ENCODE results near the gene PRKCE.
A peak's percentile ranks its signal among the peaks of the same experiment; 100 is the strongest.

PRKCE gene

GRCh38 chr2:46062637-46063412 lies 411.4 kb downstream of the PRKCE start:
- H3K4me3 ChIP-seq, result no peak overlapping the region
- H3K27ac ChIP-seq, result peak overlapping the region in 5 of 21 experiments; percentile 11 to 46 (median 23)

GRCh38 chr2:46064396-46064795 lies 412.9 kb downstream of the PRKCE start:
- H3K4me3 ChIP-seq, result no peak overlapping the region
- no peak overlapping the region for H3K27ac ChIP-seq

- Histone ChIP-seq H3K27ac (no peak overlapping the region), H3K4me3 (no peak overlapping the region)
These were observed 413.7 kb downstream of the PRKCE start for GRCh38 chr2:46065152-46065551.

GRCh38 chr2:46066116-46066515 lies 414.6 kb downstream of the PRKCE start:
- Histone ChIP-seq H3K27ac (no peak overlapping the region), H3K4me3 (no peak overlapping the region)

GRCh38 chr2:46066601-46067000 lies 415.1 kb downstream of the PRKCE start:
- Histone ChIP-seq H3K27ac (no peak overlapping the region), H3K4me3 (no peak overlapping the region)

- Histone ChIP-seq H3K27ac (peak overlapping the region in 1 of 21 experiments; percentile 20), H3K4me3 (no peak overlapping the region)
These were observed 415.6 kb downstream of the PRKCE start for GRCh38 chr2:46067062-46067461.

- no peak overlapping the region for H3K4me3 ChIP-seq
- peak overlapping the region in 2 of 21 experiments; percentile 20 to 43 for H3K27ac ChIP-seq
These were observed 416.2 kb downstream of the PRKCE start for GRCh38 chr2:46067501-46068305.

- Histone ChIP-seq H3K4me3 (no peak overlapping the region), H3K27ac (peak overlapping the region in 1 of 21 experiments; percentile 43)
These were observed 417.2 kb downstream of the PRKCE start for GRCh38 chr2:46068636-46069035.

GRCh38 chr2:46071074-46071473 lies 419.6 kb downstream of the PRKCE start:
- Histone ChIP-seq H3K27ac (no peak overlapping the region), H3K4me3 (no peak overlapping the region)

- no peak overlapping the region for H3K4me3 ChIP-seq
- peak overlapping the region in 5 of 21 experiments; percentile 41 to 85 (median 77) for H3K27ac ChIP-seq
These were observed 420.8 kb downstream of the PRKCE start for GRCh38 chr2:46072101-46072820.

- H3K4me3 ChIP-seq, result no peak overlapping the region
- H3K27ac ChIP-seq, result peak overlapping the region in 10 of 21 experiments; percentile 18 to 85 (median 47)
These were observed 422.1 kb downstream of the PRKCE start for GRCh38 chr2:46073540-46074046.

GRCh38 chr2:46074501-46074900 lies 423.0 kb downstream of the PRKCE start:
- Histone ChIP-seq H3K27ac (peak overlapping the region in 2 of 21 experiments; percentile 49 to 52), H3K4me3 (no peak overlapping the region)

GRCh38 chr2:46075848-46076247 lies 424.4 kb downstream of the PRKCE start:
- peak overlapping the region in 8 of 21 experiments; percentile 21 to 74 (median 48) for H3K27ac ChIP-seq
- H3K4me3 ChIP-seq, result no peak overlapping the region

GRCh38 chr2:46076251-46076650 lies 424.8 kb downstream of the PRKCE start:
- Histone ChIP-seq H3K27ac (peak overlapping the region in 6 of 21 experiments; percentile 21 to 74 (median 54)), H3K4me3 (no peak overlapping the region)

GRCh38 chr2:46076875-46077274 lies 425.4 kb downstream of the PRKCE start:
- H3K4me3 ChIP-seq, result no peak overlapping the region
- peak overlapping the region in 3 of 21 experiments; percentile 25 to 66 (median 49) for H3K27ac ChIP-seq

GRCh38 chr2:46077522-46078107 lies 426.1 kb downstream of the PRKCE start:
- Histone ChIP-seq H3K4me3 (no peak overlapping the region), H3K27ac (no peak overlapping the region)

GRCh38 chr2:46079985-46080560 lies 428.6 kb downstream of the PRKCE start:
- H3K4me3 ChIP-seq, result no peak overlapping the region

GRCh38 chr2:46082531-46083485 lies 431.3 kb downstream of the PRKCE start:
- no peak overlapping the region for H3K4me3 ChIP-seq

More at GRCh38 chr2:46079985-46080560, 428.6 kb downstream of the PRKCE start:
- H3K27ac ChIP-seq, result peak overlapping the region in 2 of 21 experiments; percentile 3 to 10

More at GRCh38 chr2:46082531-46083485, 431.3 kb downstream of the PRKCE start:
- H3K27ac ChIP-seq, result peak overlapping the region in 5 of 21 experiments; percentile 19 to 40 (median 31)
